Uterus (tissue), 2 donors: ENCODE data around the gene C20orf141.

ENCODE experiments used
- CTCF ChIP-seq, 4 experiments: fragments of 200-600 bp in 2 of 4; fragments of 450-650 bp in 2 of 4; sonication (generic) in 2 of 4; IDR thresholded peaks; one replicate each; pipeline ENCODE4 v1.5.1; 2016 to 2019; ENCODE audit warnings: antibody characterized with exemption in 4 of 4, mild to moderate bottlenecking in 2 of 4, moderate library complexity in 1 of 4
- POLR2A ChIP-seq, 2 donors: fragments of 450-650 bp; IDR thresholded peaks; one replicate each; pipeline ENCODE4 v1.6.1; 2016; ENCODE audit warnings: antibody characterized with exemption in 2 of 2, mild to moderate bottlenecking in 1 of 2, moderate library complexity in 1 of 2

DNA sequence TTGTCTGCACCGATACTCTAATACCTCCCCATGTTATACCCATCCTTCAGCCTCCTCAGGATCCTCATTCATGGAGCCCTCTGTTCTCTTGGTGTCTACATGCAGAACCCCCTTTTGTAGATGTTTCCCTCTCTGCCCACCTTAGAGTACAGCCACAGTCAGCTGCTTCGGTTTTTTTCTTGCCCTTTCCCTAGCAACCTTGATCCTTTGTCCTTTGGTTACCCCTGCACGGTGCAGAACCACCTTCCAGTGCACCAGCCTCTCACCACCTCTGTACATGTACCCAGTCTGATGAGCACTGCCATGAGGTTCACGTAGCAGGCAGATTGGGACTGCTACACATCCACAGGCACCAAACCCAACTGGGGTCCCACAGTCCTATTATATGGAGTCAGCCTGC is 33.0 kb downstream of the C20orf141 start:
- TF ChIP-seq CTCF (IDR thresholded peaks at IDR 0.05): no peak
- no peak for TF ChIP-seq POLR2A (IDR thresholded peaks at IDR 0.05)
